Testis (tissue), 2 donors: ENCODE data around the gene KIF16B.

Experiments used
- POLR2A ChIP-seq: fragments of 450-650 bp; IDR thresholded peaks from one replicate; pipeline ENCODE4 v1.6.1; 2017; ENCODE audit warnings: antibody characterized with exemption, mild to moderate bottlenecking, moderate library complexity
- TF ChIP-seq, protein P1 (sequence below), 3 experiments: fragments of 450-650 bp in 2 of 3; fragments of 200-600 bp in 1 of 3; sonication (generic) in 1 of 3; IDR thresholded peaks; one replicate each; pipeline ENCODE4 v1.5.1; 2016 to 2019; ENCODE audit warnings: antibody characterized with exemption in 3 of 3, mild to moderate bottlenecking in 2 of 3, moderate library complexity in 1 of 3

- TF ChIP-seq, protein P1, sequence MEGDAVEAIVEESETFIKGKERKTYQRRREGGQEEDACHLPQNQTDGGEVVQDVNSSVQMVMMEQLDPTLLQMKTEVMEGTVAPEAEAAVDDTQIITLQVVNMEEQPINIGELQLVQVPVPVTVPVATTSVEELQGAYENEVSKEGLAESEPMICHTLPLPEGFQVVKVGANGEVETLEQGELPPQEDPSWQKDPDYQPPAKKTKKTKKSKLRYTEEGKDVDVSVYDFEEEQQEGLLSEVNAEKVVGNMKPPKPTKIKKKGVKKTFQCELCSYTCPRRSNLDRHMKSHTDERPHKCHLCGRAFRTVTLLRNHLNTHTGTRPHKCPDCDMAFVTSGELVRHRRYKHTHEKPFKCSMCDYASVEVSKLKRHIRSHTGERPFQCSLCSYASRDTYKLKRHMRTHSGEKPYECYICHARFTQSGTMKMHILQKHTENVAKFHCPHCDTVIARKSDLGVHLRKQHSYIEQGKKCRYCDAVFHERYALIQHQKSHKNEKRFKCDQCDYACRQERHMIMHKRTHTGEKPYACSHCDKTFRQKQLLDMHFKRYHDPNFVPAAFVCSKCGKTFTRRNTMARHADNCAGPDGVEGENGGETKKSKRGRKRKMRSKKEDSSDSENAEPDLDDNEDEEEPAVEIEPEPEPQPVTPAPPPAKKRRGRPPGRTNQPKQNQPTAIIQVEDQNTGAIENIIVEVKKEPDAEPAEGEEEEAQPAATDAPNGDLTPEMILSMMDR (IDR thresholded peaks at IDR 0.05): no peak
- TF ChIP-seq POLR2A: no peak
These were observed 165.8 kb downstream of the KIF16B start for GRCh38 chr20:16407251-16408067.
